NCI-H748 (cell line): ENCODE results near the gene TWIST2.

Source experiments
- DNase-seq: peaks from one replicate; lab custom pipeline; 2025; ENCODE audit not compliant: unreplicated experiment; lab: John Stamatoyannopoulos, UW

Gene TWIST2

GRCh38 chr2:238872026-238872425 lies 24.1 kb downstream of the TWIST2 start:
- DNase-seq: no peak

GRCh38 chr2:238872628-238873380 lies 24.9 kb downstream of the TWIST2 start:
- DNase-seq: no peak

- no peak for DNase-seq
These were observed 25.5 kb downstream of the TWIST2 start for GRCh38 chr2:238873381-238873801.

- DNase-seq: no peak
These were observed 26.0 kb downstream of the TWIST2 start for GRCh38 chr2:238873841-238874240.

GRCh38 chr2:238874330-238875050 lies 26.6 kb downstream of the TWIST2 start:
- no peak for DNase-seq

- DNase-seq: no peak
These were observed 27.2 kb downstream of the TWIST2 start for GRCh38 chr2:238875101-238875470.

- DNase-seq: no peak
These were observed 27.8 kb downstream of the TWIST2 start for GRCh38 chr2:238875471-238876231.

GRCh38 chr2:238876232-238876630 lies 28.3 kb downstream of the TWIST2 start:
- DNase-seq: no peak

GRCh38 chr2:238878051-238878735 lies 30.3 kb downstream of the TWIST2 start:
- no peak for DNase-seq

GRCh38 chr2:238879043-238879442 lies 31.2 kb downstream of the TWIST2 start:
- no peak for DNase-seq

GRCh38 chr2:238879621-238880377 lies 31.9 kb downstream of the TWIST2 start:
- DNase-seq: no peak

- DNase-seq: no peak
These were observed 33.6 kb downstream of the TWIST2 start for GRCh38 chr2:238881353-238882081.

GRCh38 chr2:238882082-238882755 lies 34.3 kb downstream of the TWIST2 start:
- no peak for DNase-seq

- DNase-seq: no peak
These were observed 35.6 kb downstream of the TWIST2 start for GRCh38 chr2:238883421-238883901.

- no peak for DNase-seq
These were observed 36.4 kb downstream of the TWIST2 start for GRCh38 chr2:238884122-238884811.

- no peak for DNase-seq
These were observed 37.0 kb downstream of the TWIST2 start for GRCh38 chr2:238884812-238885408.

- no peak for DNase-seq
These were observed 38.7 kb downstream of the TWIST2 start for GRCh38 chr2:238886453-238887094.

GRCh38 chr2:238887616-238888015 lies 39.7 kb downstream of the TWIST2 start:
- DNase-seq: no peak
